Smooth muscle cell (in vitro differentiated cells): ENCODE results near the gene TAAR5. TPM values are rescaled to one million over a fixed set of nuclear protein-coding genes. Genes with fewer than 3 reads are reported as not detected.
"Not testable (repeated sequence)": the region's sequence is repeated elsewhere in the genome, so short reads cannot be mapped to it uniquely, and the experiment has no call there.

Experiments used
- DNase-seq: peaks from one replicate; lab custom pipeline; 2025; ENCODE audit not compliant: unreplicated experiment; lab: John Stamatoyannopoulos, UW
- H2AFZ ChIP-seq: fragments of 200-600 bp; sonication (generic); 2 replicates; pipeline ENCODE4 v1.6.0; 2016; ENCODE audit warnings: antibody characterized with exemption, low read depth, mild to moderate bottlenecking
- H3F3A ChIP-seq: fragments of 200-600 bp; sonication (generic); 2 replicates; pipeline ENCODE4 v1.6.0; 2017; ENCODE audit warnings: antibody characterized with exemption, low read depth
- H3K27ac ChIP-seq: fragments of 200-600 bp; sonication (generic); 2 replicates; pipeline ENCODE4 v1.5.1; 2016; ENCODE audit warnings: low read depth, mild to moderate bottlenecking
- H3K27me3 ChIP-seq: fragments of 200-600 bp; sonication (generic); 2 replicates; pipeline ENCODE4 v1.6.1; 2016; ENCODE audit warnings: low read depth, mild to moderate bottlenecking
- H3K36me3 ChIP-seq: fragments of 200-600 bp; sonication (generic); 2 replicates; pipeline ENCODE4 v1.5.1; 2016; ENCODE audit warnings: low read depth
- H3K4me1 ChIP-seq: fragments of 200-600 bp; sonication (generic); 2 replicates; pipeline ENCODE4 v1.5.1; 2016; ENCODE audit warnings: low read depth
- H3K4me2 ChIP-seq: fragments of 200-600 bp; sonication (generic); 2 replicates; pipeline ENCODE4 v1.6.0; 2016; ENCODE audit warnings: mild to moderate bottlenecking
- H3K4me3 ChIP-seq: fragments of 200-600 bp; sonication (generic); 2 replicates; pipeline ENCODE4 v1.5.1; 2016; ENCODE audit warnings: mild to moderate bottlenecking
- H3K79me2 ChIP-seq: fragments of 200-600 bp; sonication (generic); 2 replicates; pipeline ENCODE4 v1.6.0; 2016; ENCODE audit warnings: low read depth, mild to moderate bottlenecking
- H3K9ac ChIP-seq: fragments of 200-600 bp; sonication (generic); 2 replicates; pipeline ENCODE4 v1.6.0; 2016; ENCODE audit warnings: low read depth
- H3K9me3 ChIP-seq: fragments of 200-600 bp; sonication (generic); replicated peaks from 2 replicates; pipeline ENCODE4 v1.5.1; 2016; ENCODE audit warnings: low read depth
- H4K20me1 ChIP-seq: fragments of 200-600 bp; sonication (generic); 2 replicates; pipeline ENCODE4 v1.6.0; 2016; ENCODE audit warnings: low read depth
- WGBS: methylation state at CpG from one replicate; pipeline ENCODE4 v1.1.7; 2016; ENCODE audit warnings: low lambda C conversion rate; 5-methylcytosine and 5-hydroxymethylcytosine counted together
- polyA plus RNA-seq: library from polyadenylated mRNA; unstranded; fragments of >200 nt; fragmentation: Nextera tagmentation; extraction: Ambion mirVana; gene quantifications from 2 replicates; pipeline ENCODE4 v1.2.1, GENCODE V29; 2016
- total RNA-seq: library from RNA; depleted of rRNA; stranded (reverse); fragments of >200 nt; gene quantifications from 2 replicates; pipeline ENCODE4 v1.2.3, GENCODE V29; 2014
- TF ChIP-seq, protein P1 (sequence below): fragments of 200-600 bp; sonication (generic); IDR thresholded peaks from 2 replicates; pipeline ENCODE4 v1.5.1; 2017; ENCODE audit warnings: borderline replicate concordance, mild to moderate bottlenecking, antibody characterized with exemption; ENCODE audit not compliant: insufficient read depth, poor library complexity, severe bottlenecking

TAAR5 gene, protein sequence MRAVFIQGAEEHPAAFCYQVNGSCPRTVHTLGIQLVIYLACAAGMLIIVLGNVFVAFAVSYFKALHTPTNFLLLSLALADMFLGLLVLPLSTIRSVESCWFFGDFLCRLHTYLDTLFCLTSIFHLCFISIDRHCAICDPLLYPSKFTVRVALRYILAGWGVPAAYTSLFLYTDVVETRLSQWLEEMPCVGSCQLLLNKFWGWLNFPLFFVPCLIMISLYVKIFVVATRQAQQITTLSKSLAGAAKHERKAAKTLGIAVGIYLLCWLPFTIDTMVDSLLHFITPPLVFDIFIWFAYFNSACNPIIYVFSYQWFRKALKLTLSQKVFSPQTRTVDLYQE
- total RNA-seq (not detected in 2 replicates), polyA plus RNA-seq (not detected in 2 replicates)

DNA sequence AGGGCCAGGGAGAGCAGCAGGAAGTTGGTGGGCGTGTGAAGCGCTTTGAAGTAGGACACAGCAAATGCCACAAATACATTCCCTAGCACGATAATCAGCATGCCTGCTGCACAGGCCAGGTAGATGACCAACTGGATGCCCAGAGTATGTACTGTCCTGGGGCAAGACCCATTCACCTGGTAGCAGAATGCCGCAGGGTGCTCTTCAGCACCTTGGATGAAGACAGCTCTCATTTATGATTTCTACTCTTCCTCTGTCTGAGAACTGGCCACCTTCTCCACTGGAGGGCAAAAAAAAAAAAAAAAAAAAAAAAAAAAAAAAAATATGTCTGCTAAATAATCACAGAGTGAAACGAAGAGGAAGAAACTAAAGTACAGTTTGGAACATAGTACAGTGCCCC is at the start of gene TAAR5:
Gene TAAR5, minus strand, starts transcription at position 288 of the 400 bp plus-strand sequence. Its CDS starts 55 bp downstream, at position 233.
- Histone ChIP-seq H3K4me2 (no peak within 1 kb of the TSS), H3F3A (no peaks in the 10 kb centered on the region), H3K9ac (no peak within 1 kb of the TSS), H3K4me3 (no peak within 1 kb of the TSS), H3K27ac (no peak within 1 kb of the TSS), H3K4me1 (no peaks in the 10 kb centered on the region), H3K36me3 (no peaks in the 10 kb centered on the region), H3K27me3 (peaks cover 7% of the 10 kb centered on the region), H3K79me2 (no peaks in the 10 kb centered on the region), H4K20me1 (no peaks in the 10 kb centered on the region), H3K9me3 (no peaks in the 10 kb centered on the region), H2AFZ (no peak within 1 kb of the TSS)
- WGBS = 85% methylated on average over 5 of the region's 5 CpGs
- DNase-seq = no peak
- TF ChIP-seq, protein P1, sequence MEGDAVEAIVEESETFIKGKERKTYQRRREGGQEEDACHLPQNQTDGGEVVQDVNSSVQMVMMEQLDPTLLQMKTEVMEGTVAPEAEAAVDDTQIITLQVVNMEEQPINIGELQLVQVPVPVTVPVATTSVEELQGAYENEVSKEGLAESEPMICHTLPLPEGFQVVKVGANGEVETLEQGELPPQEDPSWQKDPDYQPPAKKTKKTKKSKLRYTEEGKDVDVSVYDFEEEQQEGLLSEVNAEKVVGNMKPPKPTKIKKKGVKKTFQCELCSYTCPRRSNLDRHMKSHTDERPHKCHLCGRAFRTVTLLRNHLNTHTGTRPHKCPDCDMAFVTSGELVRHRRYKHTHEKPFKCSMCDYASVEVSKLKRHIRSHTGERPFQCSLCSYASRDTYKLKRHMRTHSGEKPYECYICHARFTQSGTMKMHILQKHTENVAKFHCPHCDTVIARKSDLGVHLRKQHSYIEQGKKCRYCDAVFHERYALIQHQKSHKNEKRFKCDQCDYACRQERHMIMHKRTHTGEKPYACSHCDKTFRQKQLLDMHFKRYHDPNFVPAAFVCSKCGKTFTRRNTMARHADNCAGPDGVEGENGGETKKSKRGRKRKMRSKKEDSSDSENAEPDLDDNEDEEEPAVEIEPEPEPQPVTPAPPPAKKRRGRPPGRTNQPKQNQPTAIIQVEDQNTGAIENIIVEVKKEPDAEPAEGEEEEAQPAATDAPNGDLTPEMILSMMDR = no peak

DNA sequence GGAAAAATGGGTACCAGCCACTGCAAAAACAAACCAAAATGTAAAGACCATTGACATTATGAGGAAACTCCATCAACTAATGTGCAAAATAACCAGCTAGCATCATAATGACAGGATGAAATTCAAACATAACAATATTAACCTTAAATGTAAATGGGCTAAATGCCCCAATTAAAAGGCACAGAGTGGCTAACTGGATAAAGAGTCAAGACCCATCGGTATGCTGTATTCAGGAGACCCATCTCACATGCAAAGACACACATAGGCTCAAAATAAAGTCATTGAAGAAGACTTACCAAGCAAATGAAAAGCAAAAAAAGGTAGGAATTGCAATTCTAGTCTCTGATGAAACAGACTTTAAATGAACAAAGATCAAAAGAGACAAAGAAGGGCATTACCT is 47.6 kb upstream of the TAAR5 start:
- not testable (repeated sequence) for H3K27ac ChIP-seq, H3K4me3 ChIP-seq, H3K79me2 ChIP-seq, H3K36me3 ChIP-seq, DNase-seq, H4K20me1 ChIP-seq, H3K9ac ChIP-seq, H2AFZ ChIP-seq, H3F3A ChIP-seq, H3K4me1 ChIP-seq, H3K9me3 ChIP-seq, H3K4me2 ChIP-seq
- peaks cover 17% of the 10 kb centered on the region for H3K27me3 ChIP-seq
- 96% methylated on average over 1 of the region's 1 CpG for WGBS

DNA sequence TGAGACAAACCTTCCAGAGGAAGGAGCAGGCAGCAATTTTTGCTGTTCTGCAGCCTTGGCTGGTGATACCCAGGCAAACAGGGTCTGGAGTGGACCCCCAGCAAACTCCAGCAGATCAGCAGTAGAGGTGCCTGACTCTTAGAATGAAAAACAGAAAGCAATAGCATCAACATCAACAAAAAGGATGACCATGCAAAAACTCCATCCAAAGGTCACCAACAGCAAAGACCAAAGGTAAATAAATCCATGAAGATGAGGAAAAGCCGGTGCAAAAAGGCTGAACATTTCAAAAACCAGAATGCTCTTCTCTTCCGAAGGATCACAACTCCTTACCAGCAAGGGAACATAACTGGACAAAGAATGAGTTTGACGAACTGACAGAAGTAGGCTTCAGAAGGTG is 46.4 kb upstream of the TAAR5 start:
- 93% methylated on average over 3 of the region's 3 CpGs for WGBS

DNA sequence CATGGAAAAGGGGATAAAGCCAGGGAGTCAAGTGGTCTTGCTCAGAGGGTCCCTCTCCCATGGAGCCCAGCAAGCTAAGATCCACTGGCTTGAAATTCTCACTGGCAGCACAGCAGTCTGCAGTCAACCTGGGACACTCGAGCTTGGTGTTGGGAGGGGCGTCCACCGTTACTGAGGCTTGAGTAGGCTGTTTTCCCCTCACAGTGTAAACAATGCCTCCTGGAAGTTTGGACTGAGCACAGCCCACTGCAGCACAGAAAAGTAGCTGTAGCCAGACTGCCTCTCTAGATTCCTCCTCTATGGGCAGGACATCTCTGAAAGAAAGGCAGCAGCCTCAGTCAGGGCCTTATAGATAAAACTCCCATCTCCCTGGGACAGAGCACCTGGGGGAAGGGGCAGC is 45.7 kb upstream of the TAAR5 start:
- not testable (repeated sequence) for H3K9ac ChIP-seq, H2AFZ ChIP-seq, H4K20me1 ChIP-seq, H3K4me1 ChIP-seq, H3K4me2 ChIP-seq, H3F3A ChIP-seq, DNase-seq, H3K9me3 ChIP-seq, H3K36me3 ChIP-seq, H3K4me3 ChIP-seq, H3K79me2 ChIP-seq, H3K27ac ChIP-seq
- WGBS = 74% methylated on average over 3 of the region's 3 CpGs
- peaks cover 27% of the 10 kb centered on the region for H3K27me3 ChIP-seq

More for the DNA sequence above, 46.4 kb upstream of the TAAR5 start:
- DNase-seq, H3K36me3 ChIP-seq, H4K20me1 ChIP-seq, H3K4me2 ChIP-seq, H3K4me1 ChIP-seq, H3K9me3 ChIP-seq, H3K27ac ChIP-seq, H2AFZ ChIP-seq, H3K4me3 ChIP-seq, H3F3A ChIP-seq, H3K79me2 ChIP-seq, H3K9ac ChIP-seq: not testable (repeated sequence)
- H3K27me3 ChIP-seq = peaks cover 26% of the 10 kb centered on the region

DNA sequence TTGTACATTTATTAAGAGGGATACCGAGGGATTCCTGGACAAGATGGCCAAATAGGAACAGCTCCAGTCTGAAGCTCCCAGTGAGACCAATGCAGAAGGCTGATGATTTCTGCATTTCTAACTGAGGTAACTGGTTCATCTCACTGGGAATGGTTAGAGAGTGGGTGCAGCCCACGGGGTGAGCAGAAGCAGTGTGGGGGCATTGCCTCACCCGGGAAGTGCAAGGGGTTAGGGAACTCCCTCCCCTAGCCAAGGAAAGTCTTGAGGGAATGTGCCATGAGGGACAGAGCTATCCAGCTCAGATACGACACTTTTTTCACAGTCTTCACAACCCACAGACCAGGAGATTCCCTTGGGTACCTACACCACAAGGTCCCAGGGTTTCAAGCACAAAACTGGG is 45.3 kb upstream of the TAAR5 start:
- H4K20me1 ChIP-seq = no peaks in the 10 kb centered on the region
- no peaks in the 10 kb centered on the region for H3K9me3 ChIP-seq
- WGBS = 85% methylated on average over 4 of the region's 4 CpGs
- H3K27ac ChIP-seq = no peak overlapping the region
- no peaks in the 10 kb centered on the region for H3K4me1 ChIP-seq
- H2AFZ ChIP-seq = no peak overlapping the region
- H3K79me2 ChIP-seq = no peaks in the 10 kb centered on the region
- no peaks in the 10 kb centered on the region for H3K36me3 ChIP-seq
- no peak overlapping the region for H3K4me3 ChIP-seq
- TF ChIP-seq, protein P1 = no peak
- peaks cover 25% of the 10 kb centered on the region for H3K27me3 ChIP-seq
- no peak overlapping the region for H3K4me2 ChIP-seq
- DNase-seq = no peak
- H3F3A ChIP-seq = no peaks in the 10 kb centered on the region
- no peak overlapping the region for H3K9ac ChIP-seq
